HUDEP-2 (cell line): ENCODE data around the gene ARL14EP.

Experiments
- DNase-seq, 76 experiments: peaks; one replicate each; lab custom pipeline; 2025; ENCODE audit not compliant: unreplicated experiment in 76 of 76; lab: John Stamatoyannopoulos, UW

The ARL14EP gene

GRCh38 chr11:30322826-30323710 lies at the start of gene ARL14EP:
Gene ARL14EP, plus strand, starts transcription at chr11:30323104. Its CDS starts 7,845 bp downstream, at chr11:30330949.
- peak; percentile 34 to 94 (median 85) for DNase-seq

DNA sequence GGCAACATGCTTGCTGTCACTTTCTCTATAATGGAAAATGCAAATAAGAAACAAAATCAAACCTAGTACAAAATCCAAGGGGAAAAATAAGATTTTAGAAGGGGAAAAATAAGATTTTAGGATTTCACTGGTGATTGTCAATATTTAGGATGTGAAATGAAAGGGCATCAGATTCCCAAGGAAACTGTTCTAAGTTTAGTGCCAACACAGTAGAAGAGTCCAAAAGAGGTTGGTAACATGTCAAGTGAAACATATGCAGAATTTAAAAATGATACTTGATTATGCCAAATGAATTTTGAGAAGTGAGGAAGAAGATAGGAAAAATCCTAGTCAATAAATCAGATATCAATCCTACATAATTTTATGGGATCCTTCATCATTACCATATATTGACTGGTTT lies 45.7 kb upstream of the ARL14EP start:
- DNase-seq: no peak

DNA sequence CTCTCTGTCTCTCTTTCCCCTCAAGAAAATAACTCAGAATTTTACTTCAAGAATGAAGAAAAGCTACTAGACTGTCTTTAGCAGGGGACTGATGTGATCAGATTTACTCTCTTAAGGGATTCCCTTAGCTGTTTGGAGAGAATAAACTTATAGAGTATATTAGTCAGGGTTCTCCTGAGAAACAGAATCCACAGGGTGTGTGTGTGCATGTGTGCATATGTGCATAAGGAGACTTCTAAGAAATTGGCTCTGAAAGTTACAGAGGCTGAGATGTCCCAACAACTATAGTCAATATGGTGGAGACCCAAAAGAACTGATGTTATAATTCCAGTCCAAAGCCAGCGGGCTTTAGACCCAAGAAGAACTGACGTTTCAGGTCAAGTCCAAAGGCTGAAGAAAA lies 43.1 kb upstream of the ARL14EP start:
- DNase-seq: no peak

GRCh38 chr11:30281476-30282288 lies 41.2 kb upstream of the ARL14EP start:
- no peak for DNase-seq

DNA sequence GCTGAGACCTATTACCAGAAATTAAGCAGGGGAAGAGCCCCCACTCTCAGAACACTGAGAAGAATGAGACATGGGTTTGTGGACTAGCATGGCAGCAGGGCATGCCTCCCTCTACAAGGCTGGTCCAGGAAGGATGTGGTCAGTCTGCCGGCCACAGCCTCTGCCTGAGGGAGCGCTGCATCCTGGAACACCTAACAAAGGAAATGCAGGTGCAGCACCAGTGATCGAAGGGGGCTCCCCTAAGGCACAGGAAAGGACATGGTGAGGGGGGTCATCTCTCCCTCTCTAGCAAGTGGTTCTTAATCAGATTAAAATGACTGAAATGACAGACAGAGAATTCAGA lies 40.6 kb upstream of the ARL14EP start:
- DNase-seq: no peak

GRCh38 chr11:30284836-30285235 lies 38.1 kb upstream of the ARL14EP start:
- DNase-seq: no peak

DNA sequence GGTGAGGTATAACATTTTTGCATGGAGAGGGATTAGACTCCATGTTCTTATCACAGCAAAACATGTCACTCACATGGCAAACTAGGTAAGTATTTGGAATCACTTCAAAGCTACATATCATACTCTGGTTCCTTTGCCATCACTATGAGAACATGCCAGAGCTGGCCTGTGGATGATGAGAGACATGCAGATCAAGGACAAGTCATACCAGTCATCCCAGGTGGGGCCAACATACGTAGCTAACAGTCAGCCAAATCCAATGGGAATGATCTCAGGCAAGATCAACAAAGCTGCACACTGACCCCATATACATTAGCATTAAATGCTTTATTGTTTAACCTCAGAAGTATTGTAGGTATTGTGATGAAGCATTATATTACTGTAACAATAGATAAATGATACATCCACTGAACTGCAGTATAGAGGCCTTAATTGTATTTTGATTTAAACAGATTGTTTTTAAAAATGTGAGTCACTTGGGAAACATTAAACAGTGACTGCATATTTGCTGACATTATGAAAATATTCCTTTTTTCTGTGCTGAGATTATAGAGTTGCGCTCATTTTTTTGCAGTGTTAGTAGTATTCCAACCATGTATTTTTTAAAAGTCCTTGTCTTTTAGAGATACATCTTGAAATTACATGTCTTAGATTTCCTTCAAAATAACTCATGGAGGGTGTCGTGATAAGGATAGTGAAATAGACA lies 37.3 kb upstream of the ARL14EP start:
- no peak for DNase-seq

DNA sequence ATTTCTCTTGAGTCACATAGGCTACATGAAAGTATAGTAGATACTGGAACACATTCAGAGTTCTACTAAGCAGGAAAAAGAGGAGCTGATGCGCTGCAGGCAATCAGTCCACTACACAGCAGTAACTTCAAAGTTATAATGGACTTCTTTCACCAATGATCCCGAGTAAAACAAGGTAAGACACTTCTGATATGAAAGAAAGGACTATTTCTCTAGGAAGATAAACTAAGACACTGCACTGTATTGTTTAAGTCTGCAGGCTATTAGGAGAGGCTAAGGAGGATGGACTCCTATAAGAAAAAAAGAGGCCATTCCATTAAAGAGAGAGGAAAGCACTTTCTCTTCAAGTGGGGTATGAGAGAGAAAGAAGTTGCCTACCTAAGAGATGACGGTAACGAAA lies 31.6 kb upstream of the ARL14EP start:
- no peak for DNase-seq

DNA sequence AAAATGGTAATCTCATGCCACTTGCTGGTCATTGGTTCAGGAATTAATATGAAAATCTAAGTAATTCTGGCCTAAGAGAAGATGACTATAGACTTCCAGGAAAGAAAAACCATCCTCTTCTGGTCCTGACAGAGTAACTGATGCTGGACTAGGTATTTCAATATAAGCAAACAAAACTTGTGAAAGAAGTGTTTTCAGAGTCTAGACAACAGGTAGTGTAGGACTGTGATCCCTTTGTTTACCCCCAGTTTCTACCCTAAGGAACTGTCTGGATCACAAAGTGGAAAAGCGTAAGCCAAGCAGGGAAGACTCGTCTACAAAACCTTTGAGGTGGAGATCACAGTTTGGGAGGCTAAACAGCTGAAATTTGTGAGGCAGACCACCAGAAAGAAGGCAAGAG lies 30.4 kb upstream of the ARL14EP start:
- DNase-seq: no peak

DNA sequence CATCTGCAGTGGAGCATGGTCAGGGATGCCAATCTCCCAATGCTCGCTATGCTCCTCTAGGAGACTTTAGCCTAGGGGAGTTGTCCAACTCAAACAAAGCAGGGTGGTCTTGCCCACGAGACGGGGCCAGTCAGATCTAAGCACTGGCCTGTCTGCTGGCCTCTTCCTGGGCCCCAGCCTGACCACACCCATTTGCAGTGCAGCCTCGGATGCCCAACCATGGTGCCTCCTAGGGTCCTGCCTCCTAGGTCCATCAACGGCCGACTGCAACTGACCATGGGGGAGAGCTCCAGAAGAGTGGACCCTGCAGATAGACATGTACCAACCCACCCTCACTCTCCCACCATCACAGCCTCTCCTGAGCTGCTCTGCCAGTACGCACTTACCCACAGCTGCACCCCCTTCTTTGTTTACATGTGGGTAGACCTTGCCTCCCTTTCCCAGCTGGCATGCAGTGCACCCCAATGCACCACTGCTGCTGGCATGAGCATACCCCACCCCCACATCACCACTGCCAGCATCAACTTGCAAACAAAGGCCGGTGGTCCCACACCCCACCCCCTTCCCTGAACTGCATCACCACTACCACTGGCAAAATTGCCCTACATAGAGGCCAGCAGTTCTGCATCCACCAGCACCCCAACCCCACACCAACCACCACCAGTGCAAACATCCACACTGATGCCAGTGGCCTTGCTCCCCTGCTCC lies 27.6 kb upstream of the ARL14EP start:
- no peak for DNase-seq

- DNase-seq: no peak
Measured at GRCh38 chr11:30304620-30305019, 18.3 kb upstream of the ARL14EP start.

- DNase-seq: no peak
Measured at GRCh38 chr11:30310623-30311022, 12.3 kb upstream of the ARL14EP start.

GRCh38 chr11:30311189-30311588 lies 11.7 kb upstream of the ARL14EP start:
- DNase-seq: no peak

GRCh38 chr11:30312243-30312642 lies 10.7 kb upstream of the ARL14EP start:
- DNase-seq: no peak

GRCh38 chr11:30313580-30313979 lies 9.3 kb upstream of the ARL14EP start:
- DNase-seq: no peak

GRCh38 chr11:30314625-30315024 lies 8.3 kb upstream of the ARL14EP start:
- DNase-seq: no peak

GRCh38 chr11:30316237-30316636 lies 6.7 kb upstream of the ARL14EP start:
- no peak for DNase-seq

- no peak for DNase-seq
Measured at GRCh38 chr11:30317030-30317429, 5.9 kb upstream of the ARL14EP start.

DNA sequence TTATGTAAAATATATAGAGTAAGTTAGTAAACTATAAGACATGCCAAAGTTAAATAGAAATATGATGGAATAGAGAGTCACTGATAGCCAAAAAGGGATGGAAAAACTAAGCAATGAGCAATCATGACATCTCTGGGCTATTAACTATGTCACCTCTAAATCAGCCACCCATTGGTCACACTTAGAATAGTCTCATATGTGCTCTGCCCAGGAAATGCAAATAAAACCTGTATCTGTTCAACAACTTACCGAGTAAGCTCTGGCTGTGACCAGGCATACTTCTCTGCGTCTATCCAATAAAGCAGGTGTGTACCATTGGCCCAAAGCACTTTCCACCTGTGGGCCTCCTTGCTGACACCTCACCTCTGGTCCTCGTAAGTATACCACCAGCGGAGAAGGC lies 1.6 kb upstream of the ARL14EP start:
- DNase-seq: no peak

- DNase-seq: no peak
Measured at GRCh38 chr11:30322191-30322590, 713 bp upstream of the ARL14EP start.
